Hepatocyte (in vitro differentiated cells): Measurements from ENCODE around the gene RASA3. TPM values are rescaled to one million over a fixed set of nuclear protein-coding genes. Genes with fewer than 3 reads are reported as not detected.

Source experiments
- DNase-seq: peaks from one replicate; pipeline ENCODE4 v3.0.0-alpha.2; 2016; ENCODE audit warnings: low spot score
- H2AFZ ChIP-seq: fragments of 200-600 bp; sonication (generic); 2 replicates; pipeline ENCODE4 v1.6.0; 2016; ENCODE audit warnings: antibody characterized with exemption, mild to moderate bottlenecking
- H3K27ac ChIP-seq: fragments of 200-600 bp; sonication (generic); 2 replicates; pipeline ENCODE4 v1.5.1; 2016; ENCODE audit warnings: mild to moderate bottlenecking
- H3K27me3 ChIP-seq: fragments of 200-600 bp; sonication (generic); 2 replicates; pipeline ENCODE4 v1.6.1; 2016
- H3K36me3 ChIP-seq: fragments of 200-600 bp; sonication (generic); replicated peaks from 2 replicates; pipeline ENCODE4 v1.5.1; 2016; ENCODE audit warnings: low read depth; ENCODE audit not compliant: insufficient read depth
- H3K4me1 ChIP-seq: fragments of 200-600 bp; sonication (generic); 2 replicates; pipeline ENCODE4 v1.5.1; 2016; ENCODE audit warnings: mild to moderate bottlenecking, moderate library complexity; ENCODE audit not compliant: insufficient read depth
- H3K4me2 ChIP-seq: fragments of 200-600 bp; sonication (generic); 2 replicates; pipeline ENCODE4 v1.6.0; 2016
- H3K4me3 ChIP-seq: fragments of 200-600 bp; sonication (generic); 2 replicates; pipeline ENCODE4 v1.5.1; 2016; ENCODE audit warnings: mild to moderate bottlenecking
- H3K79me2 ChIP-seq: fragments of 200-600 bp; sonication (generic); 2 replicates; pipeline ENCODE4 v1.6.0; 2017; ENCODE audit warnings: mild to moderate bottlenecking
- H3K9me2 ChIP-seq: fragments of 200-600 bp; sonication (generic); replicated peaks from 2 replicates; pipeline ENCODE4 v1.6.0; 2017; ENCODE audit warnings: mild to moderate bottlenecking; ENCODE audit not compliant: insufficient read depth
- H3K9me3 ChIP-seq: fragments of 200-600 bp; sonication (generic); 2 replicates; pipeline ENCODE4 v1.5.1; 2016; ENCODE audit warnings: low read depth, mild to moderate bottlenecking
- H4K20me1 ChIP-seq: fragments of 200-600 bp; sonication (generic); 2 replicates; pipeline ENCODE4 v1.6.0; 2016; ENCODE audit warnings: mild to moderate bottlenecking; ENCODE audit not compliant: insufficient read depth, poor library complexity, severe bottlenecking
- EZH2 ChIP-seq: fragments of 200-600 bp; sonication (generic); IDR thresholded peaks from 2 replicates; pipeline ENCODE4 v1.6.1; 2016; ENCODE audit warnings: antibody characterized with exemption, mild to moderate bottlenecking, borderline replicate concordance
- EZH2phosphoT487 ChIP-seq: fragments of 200-600 bp; sonication (generic); IDR thresholded peaks from one replicate; pipeline ENCODE4 v1.6.1; 2018; ENCODE audit warnings: antibody characterized with exemption, mild to moderate bottlenecking, low read depth, moderate library complexity; ENCODE audit not compliant: unreplicated experiment, severe bottlenecking
- WGBS: methylation state at CpG from one replicate; pipeline ENCODE4 v1.1.6; 2016; ENCODE audit warnings: low lambda C conversion rate; ENCODE audit errors: missing lambda C conversion rate; 5-methylcytosine and 5-hydroxymethylcytosine counted together
- polyA plus RNA-seq: library from polyadenylated mRNA; unstranded; fragments of >200 nt; fragmentation: Nextera tagmentation; extraction: Ambion mirVana; gene quantifications from 2 replicates; pipeline ENCODE4 v1.2.1, GENCODE V29; 2016
- total RNA-seq: library from RNA; depleted of rRNA; stranded (reverse); fragments of >200 nt; gene quantifications from 2 replicates; pipeline ENCODE4 v1.2.3, GENCODE V29; 2014
- TF ChIP-seq, protein P1 (sequence below): fragments of 200-600 bp; sonication (generic); IDR thresholded peaks from 2 replicates; pipeline ENCODE4 v1.5.1; 2016; ENCODE audit warnings: antibody characterized with exemption, mild to moderate bottlenecking; ENCODE audit not compliant: poor library complexity

RASA3 gene
- total and polyA plus RNA-seq, 2 experiments from 2014 or later, result 5.6 to 6.1 TPM

DNA sequence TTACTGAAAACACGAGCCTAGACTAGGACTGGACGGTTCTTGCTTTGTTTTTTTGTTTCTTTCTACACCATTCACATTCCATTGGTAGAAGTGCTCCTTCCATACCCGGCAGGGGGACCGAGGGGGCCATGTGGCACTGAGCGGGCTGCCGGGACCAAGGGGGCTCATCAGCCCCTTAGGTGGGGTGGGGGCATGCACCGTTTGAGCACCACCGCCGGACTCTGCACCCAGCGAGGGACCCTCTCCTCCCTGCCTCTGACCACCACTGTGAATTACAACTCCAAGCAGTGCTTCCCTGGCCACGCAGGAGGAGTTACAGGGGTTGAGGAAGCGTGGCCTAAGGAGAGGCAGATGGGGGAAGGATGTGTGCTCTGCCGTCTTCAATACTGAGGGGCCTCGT lies 31.6 kb upstream of the RASA3 start:
- H3K4me2 ChIP-seq, result no peak overlapping the region
- H3K27ac ChIP-seq, result no peak overlapping the region
- 89% methylated on average over 10 of the region's 14 CpGs for WGBS
- no peaks in the 10 kb centered on the region for H4K20me1 ChIP-seq
- no peaks in the 10 kb centered on the region for H3K36me3 ChIP-seq
- no peak overlapping the region for H2AFZ ChIP-seq
- no peaks in the 10 kb centered on the region for H3K79me2 ChIP-seq
- H3K9me3 ChIP-seq, result no peaks in the 10 kb centered on the region
- H3K9me2 ChIP-seq, result no peaks in the 10 kb centered on the region
- no peak for DNase-seq
- TF ChIP-seq EZH2, result no peak
- peaks cover 3% of the 10 kb centered on the region for H3K27me3 ChIP-seq
- no peaks in the 10 kb centered on the region for H3K4me1 ChIP-seq
- H3K4me3 ChIP-seq, result no peak overlapping the region

DNA sequence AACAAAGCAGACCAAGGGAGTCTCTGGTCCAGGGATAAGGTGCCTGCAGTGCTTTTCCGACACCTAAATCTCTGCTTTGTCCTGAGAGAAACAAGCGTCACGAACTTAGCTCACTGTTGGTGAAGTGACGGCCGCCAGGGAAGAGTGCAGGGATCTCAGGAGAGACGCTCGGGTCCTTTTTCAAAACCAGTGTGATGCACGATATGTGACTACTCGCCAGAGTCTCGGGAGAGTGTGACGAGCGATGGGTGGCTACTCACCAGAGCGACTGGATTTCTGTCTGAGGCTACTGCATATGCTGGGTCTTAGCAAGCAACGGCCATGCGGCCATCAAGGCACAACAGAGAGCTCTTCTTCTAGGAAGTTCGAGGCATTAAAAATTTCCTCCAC lies 30.1 kb upstream of the RASA3 start:
- Histone ChIP-seq H3K9me3 (no peaks in the 10 kb centered on the region), H3K4me1 (no peaks in the 10 kb centered on the region), H3K27ac (no peak overlapping the region), H4K20me1 (no peaks in the 10 kb centered on the region), H3K79me2 (no peaks in the 10 kb centered on the region), H3K4me2 (peak overlapping the region; percentile 62), H3K9me2 (no peaks in the 10 kb centered on the region), H2AFZ (no peak overlapping the region), H3K36me3 (no peaks in the 10 kb centered on the region), H3K27me3 (peaks cover 3% of the 10 kb centered on the region), H3K4me3 (no peak overlapping the region)
- TF ChIP-seq EZH2phosphoT487, result no peak
- TF ChIP-seq EZH2, result no peak
- TF ChIP-seq, protein P1, sequence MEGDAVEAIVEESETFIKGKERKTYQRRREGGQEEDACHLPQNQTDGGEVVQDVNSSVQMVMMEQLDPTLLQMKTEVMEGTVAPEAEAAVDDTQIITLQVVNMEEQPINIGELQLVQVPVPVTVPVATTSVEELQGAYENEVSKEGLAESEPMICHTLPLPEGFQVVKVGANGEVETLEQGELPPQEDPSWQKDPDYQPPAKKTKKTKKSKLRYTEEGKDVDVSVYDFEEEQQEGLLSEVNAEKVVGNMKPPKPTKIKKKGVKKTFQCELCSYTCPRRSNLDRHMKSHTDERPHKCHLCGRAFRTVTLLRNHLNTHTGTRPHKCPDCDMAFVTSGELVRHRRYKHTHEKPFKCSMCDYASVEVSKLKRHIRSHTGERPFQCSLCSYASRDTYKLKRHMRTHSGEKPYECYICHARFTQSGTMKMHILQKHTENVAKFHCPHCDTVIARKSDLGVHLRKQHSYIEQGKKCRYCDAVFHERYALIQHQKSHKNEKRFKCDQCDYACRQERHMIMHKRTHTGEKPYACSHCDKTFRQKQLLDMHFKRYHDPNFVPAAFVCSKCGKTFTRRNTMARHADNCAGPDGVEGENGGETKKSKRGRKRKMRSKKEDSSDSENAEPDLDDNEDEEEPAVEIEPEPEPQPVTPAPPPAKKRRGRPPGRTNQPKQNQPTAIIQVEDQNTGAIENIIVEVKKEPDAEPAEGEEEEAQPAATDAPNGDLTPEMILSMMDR, result no peak
- 76% methylated on average over 16 of the region's 16 CpGs for WGBS
- no peak for DNase-seq

DNA sequence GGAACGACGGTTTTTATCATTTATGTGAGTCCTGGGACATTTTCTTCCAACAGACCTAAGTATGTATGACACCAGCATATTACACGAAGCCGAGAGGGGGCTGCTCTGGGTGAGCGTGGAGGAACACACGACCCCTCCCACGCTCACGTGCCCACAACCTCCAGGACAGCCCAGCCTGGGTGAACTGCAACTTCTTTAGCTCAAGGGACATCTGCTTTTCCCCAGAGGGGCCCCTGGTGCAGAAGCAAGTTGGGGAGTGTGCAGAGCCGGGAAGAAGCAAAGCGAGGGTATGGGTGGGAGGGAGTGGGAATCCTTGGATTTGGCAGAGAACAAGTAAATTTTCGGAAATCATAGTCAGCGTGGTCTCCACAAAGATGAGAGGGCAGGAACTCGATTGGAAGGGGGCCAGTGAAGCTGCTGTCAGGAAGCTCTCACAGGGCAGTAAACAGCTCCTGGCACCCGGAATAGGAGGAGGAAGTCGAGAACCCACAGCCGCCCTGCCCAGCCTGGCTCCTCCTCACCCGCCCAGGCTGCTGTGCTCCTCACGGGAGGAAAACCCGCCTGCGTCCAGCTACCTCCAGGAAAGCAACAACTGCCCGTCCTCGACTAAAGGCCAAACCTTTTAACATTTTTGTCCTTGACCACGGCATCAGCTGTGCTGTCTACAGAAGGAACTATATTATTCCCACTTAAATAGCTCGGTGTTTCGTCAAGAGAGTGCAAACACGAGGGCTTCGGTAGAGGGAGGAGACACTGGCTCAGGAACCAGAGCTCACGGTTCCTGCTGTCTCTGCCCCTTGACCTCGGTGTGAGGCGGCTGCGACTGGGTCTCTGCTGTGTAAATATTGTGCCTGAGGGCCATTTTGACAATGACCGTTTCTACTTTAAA lies 29.5 kb upstream of the RASA3 start:
- 52% methylated on average over 32 of the region's 32 CpGs for WGBS
- no peak overlapping the region for H3K27ac ChIP-seq

More for the DNA sequence above, 29.5 kb upstream of the RASA3 start:
- Histone ChIP-seq H3K9me2 (no peaks in the 10 kb centered on the region), H2AFZ (no peak overlapping the region), H3K36me3 (no peaks in the 10 kb centered on the region), H4K20me1 (no peaks in the 10 kb centered on the region), H3K9me3 (no peaks in the 10 kb centered on the region), H3K4me3 (no peak overlapping the region), H3K27me3 (peaks cover 3% of the 10 kb centered on the region), H3K4me2 (peak overlapping the region; percentile 62), H3K79me2 (no peaks in the 10 kb centered on the region), H3K4me1 (no peaks in the 10 kb centered on the region)
- TF ChIP-seq EZH2phosphoT487, result no peak
- TF ChIP-seq, protein P1, result no peak
- TF ChIP-seq EZH2, result no peak
- DNase-seq, result peak; percentile 55
